AG10803 (cell line): ENCODE results near the gene CYB5R2.
A peak's percentile ranks its signal among the peaks of the same experiment; 100 is the strongest.

Experiments
- DNase-seq: peaks from one replicate; pipeline ENCODE4 v3.0.0; 2010; ENCODE audit warnings: low read depth
- H3K4me3 ChIP-seq: 2 replicates; pipeline ENCODE4 v1.5.1; 2011; ENCODE audit warnings: mild to moderate bottlenecking, low read length, control low read depth
- TF ChIP-seq, protein P1 (sequence below): conservative IDR thresholded peaks from 2 replicates; pipeline ENCODE4 v1.5.1; 2011; ENCODE audit warnings: mild to moderate bottlenecking, low read length, control low read depth, inconsistent platforms

The CYB5R2 gene

GRCh38 chr11:7638710-7639642 is 34.3 kb downstream of the CYB5R2 start:
- H3K4me3 ChIP-seq: no peak overlapping the region
- TF ChIP-seq, protein P1, sequence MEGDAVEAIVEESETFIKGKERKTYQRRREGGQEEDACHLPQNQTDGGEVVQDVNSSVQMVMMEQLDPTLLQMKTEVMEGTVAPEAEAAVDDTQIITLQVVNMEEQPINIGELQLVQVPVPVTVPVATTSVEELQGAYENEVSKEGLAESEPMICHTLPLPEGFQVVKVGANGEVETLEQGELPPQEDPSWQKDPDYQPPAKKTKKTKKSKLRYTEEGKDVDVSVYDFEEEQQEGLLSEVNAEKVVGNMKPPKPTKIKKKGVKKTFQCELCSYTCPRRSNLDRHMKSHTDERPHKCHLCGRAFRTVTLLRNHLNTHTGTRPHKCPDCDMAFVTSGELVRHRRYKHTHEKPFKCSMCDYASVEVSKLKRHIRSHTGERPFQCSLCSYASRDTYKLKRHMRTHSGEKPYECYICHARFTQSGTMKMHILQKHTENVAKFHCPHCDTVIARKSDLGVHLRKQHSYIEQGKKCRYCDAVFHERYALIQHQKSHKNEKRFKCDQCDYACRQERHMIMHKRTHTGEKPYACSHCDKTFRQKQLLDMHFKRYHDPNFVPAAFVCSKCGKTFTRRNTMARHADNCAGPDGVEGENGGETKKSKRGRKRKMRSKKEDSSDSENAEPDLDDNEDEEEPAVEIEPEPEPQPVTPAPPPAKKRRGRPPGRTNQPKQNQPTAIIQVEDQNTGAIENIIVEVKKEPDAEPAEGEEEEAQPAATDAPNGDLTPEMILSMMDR: no peak
- no peak for DNase-seq

- TF ChIP-seq, protein P1: no peak
- no peak overlapping the region for H3K4me3 ChIP-seq
- peak; percentile 88 for DNase-seq
Observed at GRCh38 chr11:7637447-7638157, 35.7 kb downstream of the CYB5R2 start.

- TF ChIP-seq, protein P1: no peak
- no peak overlapping the region for H3K4me3 ChIP-seq
- no peak for DNase-seq
Observed at GRCh38 chr11:7636350-7636749, 37.0 kb downstream of the CYB5R2 start.

- TF ChIP-seq, protein P1: no peak
- DNase-seq: no peak
- no peak overlapping the region for H3K4me3 ChIP-seq
Observed at GRCh38 chr11:7635708-7636107, 37.6 kb downstream of the CYB5R2 start.

DNA sequence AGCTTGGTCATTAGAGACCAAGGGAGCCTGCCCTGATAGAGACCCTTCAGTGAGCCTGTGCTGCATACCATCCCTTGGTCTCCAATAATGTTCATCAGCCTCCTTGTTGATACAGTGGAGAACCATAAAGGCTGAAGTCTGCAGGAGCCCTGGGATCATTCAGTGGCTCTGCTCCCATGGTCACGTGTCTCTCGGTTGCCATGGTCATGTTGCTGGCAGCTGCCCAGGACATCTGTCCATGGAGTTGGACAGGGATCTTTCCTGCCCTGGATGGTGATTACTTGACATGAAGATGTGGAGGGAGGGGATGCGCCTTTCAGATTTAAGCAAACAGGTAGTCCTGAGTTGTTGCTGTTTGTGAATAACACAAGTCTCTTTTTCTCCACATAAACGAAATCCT is 38.2 kb downstream of the CYB5R2 start:
- TF ChIP-seq, protein P1: no peak
- DNase-seq: no peak

GRCh38 chr11:7632211-7632610 is 41.1 kb downstream of the CYB5R2 start:
- peak; percentile 63 for DNase-seq
- TF ChIP-seq, protein P1: no peak
- no peak overlapping the region for H3K4me3 ChIP-seq

More for the DNA sequence above, 38.2 kb downstream of the CYB5R2 start:
- no peak overlapping the region for H3K4me3 ChIP-seq

DNA sequence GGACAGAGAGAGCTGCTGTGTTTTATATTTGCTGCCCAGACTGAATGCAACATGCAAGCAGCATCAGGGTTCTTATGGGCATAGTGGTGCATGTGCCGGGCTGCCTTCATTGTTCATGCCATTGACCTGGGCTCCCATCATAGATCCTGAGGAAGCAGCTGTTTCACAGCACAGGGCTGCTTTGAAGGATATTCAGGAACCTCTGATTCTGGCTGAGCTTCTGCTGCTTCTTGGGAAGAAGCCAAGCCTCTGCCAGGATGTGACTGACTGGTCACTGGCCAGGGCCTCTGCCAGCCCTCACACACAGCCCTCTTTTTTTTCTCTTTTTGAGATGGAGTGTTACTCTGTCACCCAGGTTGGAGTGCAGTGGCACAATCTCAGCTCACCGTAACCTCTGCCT is 43.3 kb downstream of the CYB5R2 start:
- peak; percentile 26 for DNase-seq
- TF ChIP-seq, protein P1: no peak
- no peak overlapping the region for H3K4me3 ChIP-seq
